B cell (primary cell): ENCODE data around the gene BHLHE23. TPM values are rescaled to one million over a fixed set of nuclear protein-coding genes. Genes with fewer than 3 reads are reported as not detected.
"Not testable (repeated sequence)": the region's sequence is repeated elsewhere in the genome, so short reads cannot be mapped to it uniquely, and the experiment has no call there.

Source experiments
- ATAC-seq: fragments of 200-7000 bp; cut with Tn5 transposase; one replicate; pipeline ENCODE4 v1.10.0; 2021; ENCODE audit warnings: low read depth, mild to moderate bottlenecking, moderate number of reproducible peaks, moderate library complexity
- CTCF ChIA-PET: fragments of 350-600 bp; sonication (Branson Sonifier 250); formaldehyde crosslinking; loops from one replicate; lab custom pipeline; 2021; ENCODE audit warnings: antibody characterized with exemption, inconsistent platforms; lab: Charles Lee
- POLR2A ChIA-PET: fragments of 350-600 bp; sonication (Branson Sonifier 250); formaldehyde crosslinking; loops from one replicate; lab custom pipeline; 2021; ENCODE audit warnings: antibody characterized with exemption; lab: Charles Lee
- DNase-seq: peaks from one replicate; pipeline ENCODE4 v3.0.0; 2013
- H2AFZ ChIP-seq: 2 replicates; pipeline ENCODE4 v1.6.1; 2012; ENCODE audit warnings: mild to moderate bottlenecking, low read depth, low read length; ENCODE audit not compliant: insufficient read depth, poor library complexity, severe bottlenecking
- H3K27ac ChIP-seq, 2 donors: 1 replicate in 1 of 2; 2 replicates in 1 of 2; pipeline ENCODE4 v1.5.1; 2012 to 2013; ENCODE audit warnings: low read length in 2 of 2, mild to moderate bottlenecking in 2 of 2, moderate library complexity in 1 of 2
- H3K27me3 ChIP-seq, 4 experiments: fragments of 200-600 bp in 1 of 4; sonication (generic) in 1 of 4; replicated peaks in 1 of 4; 1 replicate in 2 of 4; 2 replicates in 2 of 4; pipeline versions ENCODE4 v1.6.1 to v1.7.0; 2013 to 2016; ENCODE audit warnings: low read length in 3 of 4, mild to moderate bottlenecking in 2 of 4, mixed read lengths in 1 of 4, moderate library complexity in 1 of 4; ENCODE audit not compliant: insufficient read depth in 4 of 4, control insufficient read depth in 3 of 4; ENCODE audit errors: control extremely low read depth in 1 of 4
- H3K36me3 ChIP-seq, 2 experiments: replicated peaks in 1 of 2; 1 replicate in 1 of 2; 2 replicates in 1 of 2; pipeline versions ENCODE4 v1.6.1 to v1.7.1; 2013; ENCODE audit warnings: low read length in 1 of 2; ENCODE audit not compliant: insufficient read depth in 2 of 2, control insufficient read depth in 1 of 2; ENCODE audit errors: control extremely low read depth in 1 of 2, extremely low read depth in 1 of 2
- H3K4me1 ChIP-seq, 2 donors: fragments of 200-600 bp in 1 of 2; sonication (generic) in 1 of 2; 1 replicate in 1 of 2; 2 replicates in 1 of 2; pipeline versions ENCODE4 v1.5.1 to v1.6.1; 2013 to 2017; ENCODE audit warnings: low read length in 2 of 2; ENCODE audit not compliant: control insufficient read depth in 2 of 2, insufficient read depth in 2 of 2
- H3K4me2 ChIP-seq: replicated peaks from 2 replicates; pipeline ENCODE3; 2012; ENCODE audit warnings: mild to moderate bottlenecking, low read depth, low read length; ENCODE audit not compliant: poor library complexity, severe bottlenecking
- H3K4me3 ChIP-seq, 5 experiments: fragments of 200-600 bp in 1 of 5; sonication (generic) in 1 of 5; 1 replicate in 3 of 5; 2 replicates in 2 of 5; pipeline versions ENCODE4 v1.5.1 to v1.7.0; 2011 to 2016; ENCODE audit warnings: low read length in 4 of 5, mild to moderate bottlenecking in 4 of 5, low read depth in 2 of 5, control low read depth in 1 of 5, moderate library complexity in 1 of 5; ENCODE audit not compliant: insufficient read depth in 1 of 5; ENCODE audit errors: control extremely low read depth in 1 of 5, extremely low read depth in 1 of 5
- H3K79me2 ChIP-seq: fragments of 200-600 bp; sonication (generic); one replicate; pipeline ENCODE4 v1.6.0; 2016; ENCODE audit warnings: low read length; ENCODE audit not compliant: control insufficient read depth, insufficient read depth
- H3K9ac ChIP-seq: fragments of 200-600 bp; sonication (generic); 2 replicates; pipeline ENCODE4 v1.6.1; 2017; ENCODE audit warnings: mild to moderate bottlenecking, low read length, moderate library complexity
- H3K9me3 ChIP-seq, 3 donors: one replicate each; pipeline versions ENCODE4 v1.6.1 to v1.7.1; 2013; ENCODE audit warnings: low read length in 2 of 3; ENCODE audit not compliant: control insufficient read depth in 2 of 3, insufficient read depth in 1 of 3; ENCODE audit errors: control extremely low read depth in 1 of 3
- H4K20me1 ChIP-seq: 2 replicates; pipeline ENCODE4 v1.6.0; 2012; ENCODE audit warnings: mild to moderate bottlenecking, low read length; ENCODE audit not compliant: insufficient read depth, control insufficient read depth, poor library complexity, severe bottlenecking
- H3K27ac Mint-ChIP-seq: one replicate; pipeline ENCODE4 v1.8.0; 2021; ENCODE audit warnings: mixed read lengths
- H3K27me3 Mint-ChIP-seq: one replicate; pipeline ENCODE4 v1.8.0; 2021; ENCODE audit warnings: mixed read lengths
- H3K4me1 Mint-ChIP-seq: one replicate; pipeline ENCODE4 v1.8.0; 2021; ENCODE audit warnings: mixed read lengths
- H3K4me3 Mint-ChIP-seq: one replicate; pipeline ENCODE4 v1.8.0; 2021; ENCODE audit warnings: mixed read lengths
- H3K9me3 Mint-ChIP-seq: one replicate; pipeline ENCODE4 v1.8.0; 2022; ENCODE audit warnings: mixed read lengths; ENCODE audit not compliant: insufficient read depth
- EZH2 ChIP-seq: IDR thresholded peaks from 2 replicates; pipeline ENCODE4 v1.6.1; 2012; ENCODE audit warnings: borderline replicate concordance, low read depth, mild to moderate bottlenecking, moderate library complexity, low read length; ENCODE audit not compliant: insufficient read depth, poor library complexity, severe bottlenecking
- WGBS: methylation state at CpG from one replicate; pipeline ENCODE4 v1.1.5; 2013; ENCODE audit warnings: missing lambda C conversion rate; ENCODE audit not compliant: insufficient coverage; 5-methylcytosine and 5-hydroxymethylcytosine counted together
- intact Hi-C: fragments of 100-400 bp; cut with micrococcal nuclease; formaldehyde crosslinking; loops from one replicate; pipeline ENCODE4 v1.10.0; 2022
- polyA plus RNA-seq: library from polyadenylated mRNA; depleted of rRNA; stranded (reverse); fragments of >200 nt; gene quantifications from 2 replicates; pipeline ENCODE4 v1.2.3, GENCODE V29; 2012
- total RNA-seq, 2 donors: library from RNA; stranded (reverse); fragments of 120-200 nt in 1 of 2; gene quantifications; 1 replicate in 1 of 2; 2 replicates in 1 of 2; pipeline versions ENCODE4 v1.2.3 to v1.2.4, GENCODE V29; 2013 to 2022
- TF ChIP-seq, protein P1 (sequence below): fragments of 200-600 bp; IDR thresholded peaks from one replicate; pipeline ENCODE4 v1.8.0; 2022; ENCODE audit warnings: antibody characterized with exemption, mild to moderate bottlenecking

BHLHE23 gene
- total and polyA plus RNA-seq, 2 donors (not counting 1 experiment from before 2014, with no cell fraction given): not detected

DNA sequence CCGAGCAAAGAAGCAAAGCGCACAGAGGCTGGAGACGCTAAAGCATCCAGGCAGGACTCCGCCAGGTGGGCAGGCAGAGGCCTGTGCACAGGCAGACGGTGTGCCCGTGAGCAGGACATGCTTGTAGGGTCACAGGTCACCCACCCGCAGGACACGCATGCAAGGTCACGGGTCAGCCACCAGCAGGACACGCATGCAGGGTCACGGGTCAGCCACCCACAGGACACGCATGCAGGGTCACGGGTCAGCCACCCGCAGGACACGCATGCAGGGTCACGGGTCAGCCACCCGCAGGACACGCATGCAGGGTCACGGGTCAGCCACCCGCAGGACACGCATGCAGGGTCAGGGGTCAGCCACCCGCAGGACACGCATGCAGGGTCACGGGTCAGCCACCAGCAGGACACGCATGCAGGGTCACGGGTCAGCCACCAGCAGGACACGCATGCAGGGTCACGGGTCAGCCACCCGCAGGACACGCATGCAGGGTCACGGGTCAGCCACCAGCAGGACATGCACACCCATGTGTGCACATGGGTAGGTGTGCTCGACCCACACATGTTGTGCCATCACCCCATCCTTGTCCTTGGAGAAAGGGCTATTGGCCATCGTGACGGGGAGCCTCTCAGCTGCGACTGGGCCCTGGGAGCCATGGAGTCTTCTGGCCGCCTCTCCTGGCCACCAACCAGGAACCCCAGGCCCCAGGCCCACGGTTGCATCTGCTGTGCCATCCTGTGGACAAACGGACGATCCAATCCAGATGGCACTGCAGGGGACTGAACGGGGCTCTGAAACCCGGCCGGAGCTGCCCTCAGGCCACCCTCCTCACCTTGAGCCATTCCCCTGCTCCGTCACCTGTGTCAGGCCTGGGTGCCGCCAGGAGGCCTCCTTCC, 28.2 kb upstream of the BHLHE23 start:
- H3K4me1 ChIP-seq: peaks cover 13 to 18% of the 10 kb centered on the region in 2 donors
- Mint-ChIP-seq H3K27ac (peak overlapping the region; percentile 68), H3K27me3 (peaks cover 33% of the 10 kb centered on the region), H3K4me1 (peaks cover 17% of the 10 kb centered on the region)
- DNase-seq, H3K36me3 ChIP-seq, CTCF ChIA-PET, H4K20me1 ChIP-seq, H3K27ac ChIP-seq, ATAC-seq, H3K4me2 ChIP-seq, intact Hi-C loops, H3K4me3 Mint-ChIP-seq, H3K9ac ChIP-seq, H3K79me2 ChIP-seq, H3K9me3 Mint-ChIP-seq, H3K4me3 ChIP-seq, H2AFZ ChIP-seq, POLR2A ChIA-PET: not testable (repeated sequence)
- WGBS: 85% methylated on average over 43 of the region's 44 CpGs
- peaks cover 0 to 26% (median 0%) of the 10 kb centered on the region in 3 donors for H3K9me3 ChIP-seq
- peaks cover 0 to 33% (median 0%) of the 10 kb centered on the region in 4 experiments for H3K27me3 ChIP-seq

DNA sequence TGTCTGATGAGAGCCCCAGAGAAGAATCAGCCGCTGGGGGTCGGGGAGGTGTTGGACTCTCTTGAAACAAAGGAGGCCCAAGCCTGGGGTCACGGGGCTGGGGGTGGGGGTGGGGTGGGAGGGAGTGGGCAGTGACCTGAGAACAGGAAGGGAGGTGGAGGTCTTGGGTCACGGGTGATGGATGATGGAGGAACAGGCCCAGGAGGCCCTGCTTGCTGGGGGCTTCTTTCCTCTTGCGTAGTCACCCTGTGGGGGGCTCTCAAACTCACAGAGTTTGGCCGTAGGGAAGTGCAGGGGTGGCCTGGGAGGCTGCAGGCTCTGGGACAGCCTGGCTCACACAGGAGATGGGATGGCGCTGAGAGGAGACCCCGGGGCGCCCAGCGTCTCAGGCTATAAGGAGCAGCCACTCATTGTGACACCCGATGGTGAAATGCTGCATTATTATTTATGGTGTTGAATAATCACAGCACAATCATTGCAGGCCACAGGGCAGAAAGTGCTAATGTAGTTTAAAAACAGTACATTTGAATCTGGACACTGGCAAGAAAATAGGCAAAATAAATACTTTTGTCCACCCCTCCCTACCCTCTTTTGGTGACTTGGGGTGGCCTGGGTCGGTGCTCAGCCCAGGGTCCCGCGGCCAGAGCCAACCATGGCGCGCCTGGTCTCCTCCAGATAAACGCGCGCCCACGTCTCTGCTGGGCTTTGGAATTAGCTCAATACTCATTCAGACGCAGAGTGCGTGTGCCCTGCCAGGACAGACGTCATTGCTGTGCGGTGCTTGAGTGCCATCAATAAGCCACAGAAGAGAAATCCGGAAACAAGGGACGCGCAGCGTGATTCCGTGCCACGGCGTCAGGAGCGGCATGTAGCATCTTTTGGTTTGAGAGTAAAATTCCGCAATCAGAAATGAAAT, 27.3 kb upstream of the BHLHE23 start:
- no peak overlapping the region for H3K9ac ChIP-seq
- no peaks in the 10 kb centered on the region for H3K36me3 ChIP-seq
- H3K4me3 ChIP-seq: no peak overlapping the region
- peak overlapping the region; percentile 68 for H3K27ac Mint-ChIP-seq
- no peaks in the 10 kb centered on the region for H4K20me1 ChIP-seq
- POLR2A ChIA-PET: no interaction called here
- no peak overlapping the region for H3K4me3 Mint-ChIP-seq
- H3K4me1 ChIP-seq: peaks cover 13 to 18% of the 10 kb centered on the region in 2 donors
- H3K79me2 ChIP-seq: no peaks in the 10 kb centered on the region
- H3K9me3 ChIP-seq: peaks cover 0 to 26% (median 0%) of the 10 kb centered on the region in 3 donors
- H3K4me1 Mint-ChIP-seq: peaks cover 17% of the 10 kb centered on the region
- no peak overlapping the region for H3K27ac ChIP-seq
- H3K27me3 Mint-ChIP-seq: peaks cover 29% of the 10 kb centered on the region
- 82% methylated on average over 28 of the region's 33 CpGs for WGBS
- peak overlapping the region; percentile 80 for H3K4me2 ChIP-seq
- intact Hi-C loops: no loop called here
- H3K27me3 ChIP-seq: peaks cover 0 to 36% (median 0%) of the 10 kb centered on the region in 4 experiments
- peak overlapping the region; percentile 72 for H2AFZ ChIP-seq
- no peak for TF ChIP-seq EZH2
- TF ChIP-seq, protein P1, sequence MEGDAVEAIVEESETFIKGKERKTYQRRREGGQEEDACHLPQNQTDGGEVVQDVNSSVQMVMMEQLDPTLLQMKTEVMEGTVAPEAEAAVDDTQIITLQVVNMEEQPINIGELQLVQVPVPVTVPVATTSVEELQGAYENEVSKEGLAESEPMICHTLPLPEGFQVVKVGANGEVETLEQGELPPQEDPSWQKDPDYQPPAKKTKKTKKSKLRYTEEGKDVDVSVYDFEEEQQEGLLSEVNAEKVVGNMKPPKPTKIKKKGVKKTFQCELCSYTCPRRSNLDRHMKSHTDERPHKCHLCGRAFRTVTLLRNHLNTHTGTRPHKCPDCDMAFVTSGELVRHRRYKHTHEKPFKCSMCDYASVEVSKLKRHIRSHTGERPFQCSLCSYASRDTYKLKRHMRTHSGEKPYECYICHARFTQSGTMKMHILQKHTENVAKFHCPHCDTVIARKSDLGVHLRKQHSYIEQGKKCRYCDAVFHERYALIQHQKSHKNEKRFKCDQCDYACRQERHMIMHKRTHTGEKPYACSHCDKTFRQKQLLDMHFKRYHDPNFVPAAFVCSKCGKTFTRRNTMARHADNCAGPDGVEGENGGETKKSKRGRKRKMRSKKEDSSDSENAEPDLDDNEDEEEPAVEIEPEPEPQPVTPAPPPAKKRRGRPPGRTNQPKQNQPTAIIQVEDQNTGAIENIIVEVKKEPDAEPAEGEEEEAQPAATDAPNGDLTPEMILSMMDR: no peak
- no peak for DNase-seq
- CTCF ChIA-PET: no interaction called here
- ATAC-seq: no peak
- no peaks in the 10 kb centered on the region for H3K9me3 Mint-ChIP-seq
